ENCODE results near the gene MOK.
"Not testable (repeated sequence)": the region's sequence is repeated elsewhere in the genome, so short reads cannot be mapped to it uniquely, and the experiment has no call there.

MOK gene, protein sequence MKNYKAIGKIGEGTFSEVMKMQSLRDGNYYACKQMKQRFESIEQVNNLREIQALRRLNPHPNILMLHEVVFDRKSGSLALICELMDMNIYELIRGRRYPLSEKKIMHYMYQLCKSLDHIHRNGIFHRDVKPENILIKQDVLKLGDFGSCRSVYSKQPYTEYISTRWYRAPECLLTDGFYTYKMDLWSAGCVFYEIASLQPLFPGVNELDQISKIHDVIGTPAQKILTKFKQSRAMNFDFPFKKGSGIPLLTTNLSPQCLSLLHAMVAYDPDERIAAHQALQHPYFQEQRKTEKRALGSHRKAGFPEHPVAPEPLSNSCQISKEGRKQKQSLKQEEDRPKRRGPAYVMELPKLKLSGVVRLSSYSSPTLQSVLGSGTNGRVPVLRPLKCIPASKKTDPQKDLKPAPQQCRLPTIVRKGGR

DNA sequence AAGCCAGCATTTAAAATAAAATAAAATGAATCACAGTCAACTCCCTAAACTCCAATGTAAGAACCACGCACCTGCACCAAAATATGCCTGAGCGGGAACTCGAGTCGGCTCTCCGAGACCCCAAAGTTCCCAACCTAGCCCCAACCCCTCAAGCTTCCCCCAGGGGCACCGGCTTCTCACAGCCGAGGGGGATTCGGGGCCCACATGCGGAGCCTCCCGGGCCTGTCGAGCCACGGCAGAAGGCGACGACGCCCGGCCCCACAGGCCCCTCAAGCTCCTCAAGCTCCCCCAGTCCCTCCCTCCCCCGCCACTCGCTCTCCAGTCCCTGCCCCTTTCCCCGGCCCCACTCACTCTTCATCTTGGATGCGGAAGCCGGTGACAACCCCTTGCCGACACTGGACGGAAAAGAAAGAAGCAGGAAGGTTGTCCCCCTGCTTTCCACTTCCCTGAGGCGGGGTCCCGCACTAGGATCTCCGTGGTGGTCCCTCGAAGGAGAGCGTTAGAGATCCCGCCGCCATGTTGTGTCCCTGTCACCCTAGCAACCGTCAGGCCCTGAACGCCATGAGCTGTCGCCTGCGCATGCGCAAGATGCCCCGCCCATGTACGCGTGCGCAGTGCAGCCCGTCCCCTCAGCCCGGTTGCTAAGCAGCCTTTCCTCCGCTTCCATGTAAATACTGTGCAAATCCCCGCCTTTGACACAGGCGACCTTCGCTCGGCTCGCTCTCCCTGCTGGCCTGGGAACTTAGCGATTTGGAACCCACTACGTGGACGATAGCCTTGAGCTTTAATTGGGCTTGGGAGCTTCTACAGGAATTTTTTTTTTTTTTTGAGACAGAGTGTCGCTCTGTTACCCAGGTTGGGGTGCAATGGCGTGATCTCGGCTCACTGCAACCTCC, at the start of gene MOK:
Gene MOK (minus strand): TSS at position 554 of the 896 bp plus-strand sequence. CDS start 196 bp downstream, at position 358.
- peak; percentile 91 to 94 for DNase-seq (ENCODE audit: low read depth in 2 of 2)

DNA sequence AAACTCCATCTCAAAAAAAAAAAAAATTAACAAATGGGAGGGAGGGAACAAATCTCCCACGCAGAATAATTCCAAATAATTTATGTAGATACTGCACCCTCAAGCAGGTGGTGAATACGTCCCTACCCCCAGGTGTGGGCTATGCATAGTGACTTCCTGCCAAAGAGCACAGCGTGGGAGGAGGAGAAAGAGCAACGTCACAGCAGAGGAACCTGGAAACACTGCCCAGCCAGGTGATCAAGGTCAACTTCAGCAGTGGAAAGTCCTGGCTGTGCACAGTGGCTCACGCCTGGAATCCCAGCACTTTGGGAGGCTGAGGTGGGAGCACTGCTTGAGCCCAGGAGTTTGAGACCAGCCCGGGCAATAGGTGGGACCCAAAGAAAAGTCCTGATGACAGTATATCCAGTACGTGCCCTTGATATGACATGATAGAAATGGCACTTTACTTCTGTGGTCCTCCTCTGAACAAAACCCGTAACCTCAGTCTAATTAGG, 48.2 kb upstream of the MOK start:
- no peak for DNase-seq (ENCODE audit: low read depth in 2 of 2)

GRCh38 chr14:102352213-102352612, 47.2 kb upstream of the MOK start:
- no peak for DNase-seq (ENCODE audit: low read depth in 2 of 2)

DNA sequence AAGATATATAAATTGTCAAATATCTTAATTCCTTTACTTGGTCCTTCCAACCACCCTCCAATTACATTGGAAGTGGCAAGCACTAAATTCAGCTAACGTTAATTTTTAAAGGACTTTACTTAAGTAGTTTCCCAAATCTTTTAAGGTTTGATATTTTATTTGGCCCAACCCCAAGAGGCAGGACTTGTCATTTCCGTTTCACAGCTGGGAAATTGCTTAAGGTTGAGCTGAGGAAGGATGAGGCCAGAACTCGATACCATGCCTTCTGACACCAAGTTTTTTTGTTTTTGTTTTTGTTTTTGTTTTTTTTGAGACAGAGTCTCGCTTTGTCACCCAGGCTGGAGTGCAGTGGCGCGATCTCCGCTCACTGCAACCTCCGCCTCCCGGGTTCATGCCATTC, 46.6 kb upstream of the MOK start:
- DNase-seq (ENCODE audit: low read depth in 2 of 2): not testable (repeated sequence)

GRCh38 chr14:102351023-102351422, 46.1 kb upstream of the MOK start:
- DNase-seq (ENCODE audit: low read depth in 2 of 2): no peak

- DNase-seq (ENCODE audit: low read depth in 2 of 2): no peak
Measured at GRCh38 chr14:102348376-102348775, 43.4 kb upstream of the MOK start.

- no peak for DNase-seq (ENCODE audit: low read depth in 2 of 2)
Measured at GRCh38 chr14:102346645-102347044, 41.7 kb upstream of the MOK start.

DNA sequence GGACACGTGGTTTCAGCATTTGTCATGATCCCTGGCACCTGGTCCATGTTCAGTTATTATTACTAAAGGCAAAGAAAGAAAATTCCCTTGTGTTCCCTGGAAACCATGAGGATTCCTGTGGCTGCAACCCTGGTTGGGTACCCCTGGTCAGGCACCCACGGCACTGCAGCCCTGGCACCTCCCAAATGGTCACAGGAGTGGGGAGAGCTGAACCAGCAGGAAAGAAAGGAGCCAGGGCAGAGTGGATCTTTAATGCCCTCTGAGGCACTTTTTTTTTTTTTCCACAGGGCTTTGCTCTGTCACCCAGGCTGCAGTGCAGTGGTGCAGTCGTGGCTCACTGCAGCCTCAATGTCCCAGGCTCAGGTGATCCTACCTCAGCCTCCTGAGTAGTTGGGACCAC, 40.3 kb upstream of the MOK start:
- DNase-seq (ENCODE audit: low read depth in 2 of 2): no peak

- DNase-seq (ENCODE audit: low read depth in 2 of 2): no peak
Measured at GRCh38 chr14:102344485-102344884, 39.5 kb upstream of the MOK start.

DNA sequence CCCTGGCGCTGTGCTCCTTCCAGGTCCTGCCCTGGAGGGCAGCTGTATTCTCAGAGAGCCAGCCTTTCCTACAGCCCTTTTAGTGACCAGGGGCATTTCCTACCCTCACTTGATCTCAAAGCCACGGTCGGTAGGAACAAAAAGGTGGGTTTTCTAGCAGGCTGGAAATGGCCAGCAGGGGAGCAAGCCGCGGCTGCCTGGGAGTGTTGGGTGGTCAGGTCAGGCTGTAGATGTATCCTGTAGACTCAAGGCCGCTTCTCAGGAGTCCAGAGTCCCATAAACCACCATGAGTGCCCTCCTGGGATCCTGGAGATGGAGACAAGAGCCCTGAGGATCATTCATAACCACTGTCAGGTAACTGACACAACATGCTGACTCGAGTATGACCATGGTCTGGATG, 39.1 kb upstream of the MOK start:
- no peak for DNase-seq (ENCODE audit: low read depth in 2 of 2)

- no peak for DNase-seq (ENCODE audit: low read depth in 2 of 2)
Measured at GRCh38 chr14:102342238-102342637, 37.3 kb upstream of the MOK start.

DNA sequence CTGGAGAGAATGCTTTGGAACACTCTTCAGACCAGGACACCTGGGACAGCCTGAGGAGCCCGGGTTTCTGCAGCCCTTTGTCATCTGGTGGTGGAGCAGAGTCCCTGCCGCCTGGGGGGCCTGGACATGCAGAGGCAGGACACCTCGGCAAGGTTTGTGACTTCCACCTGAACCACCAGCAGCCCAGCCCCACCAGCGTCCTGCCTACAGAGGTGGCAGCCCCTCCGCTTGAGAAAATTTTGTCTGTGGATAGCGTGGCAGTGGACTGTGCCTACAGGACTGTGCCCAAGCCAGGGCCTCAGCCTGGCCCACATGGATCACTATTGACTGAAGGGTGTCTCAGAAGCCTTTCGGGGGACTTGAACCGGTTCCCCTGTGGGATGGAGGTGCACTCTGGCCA, 36.6 kb upstream of the MOK start:
- no peak for DNase-seq (ENCODE audit: low read depth in 2 of 2)

- DNase-seq (ENCODE audit: low read depth in 2 of 2): no peak
Measured at GRCh38 chr14:102338724-102339123, 33.8 kb upstream of the MOK start.

DNA sequence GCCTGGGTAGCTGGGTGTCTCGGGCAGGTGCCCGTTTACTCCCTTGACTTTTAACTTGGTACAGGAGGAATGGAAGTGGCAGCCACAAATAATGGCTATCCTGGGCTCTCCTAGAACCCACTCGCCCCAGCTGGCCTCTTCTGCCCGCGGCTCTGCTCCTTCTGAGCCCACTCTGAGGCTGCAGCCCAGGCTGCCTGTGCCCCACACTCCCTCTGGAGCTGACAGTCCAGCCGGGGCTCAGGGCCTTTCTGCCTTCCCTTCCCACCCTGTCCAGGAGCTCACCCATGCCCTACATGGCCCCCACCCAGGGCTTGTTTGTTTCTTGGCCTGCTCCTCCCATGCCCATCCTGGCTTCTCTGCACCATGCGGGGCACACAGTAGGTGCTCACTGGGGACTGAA, 30.2 kb upstream of the MOK start:
- DNase-seq (ENCODE audit: low read depth in 2 of 2): no peak

- no peak for DNase-seq (ENCODE audit: low read depth in 2 of 2)
Measured at GRCh38 chr14:102333795-102334705, 29.1 kb upstream of the MOK start.

- DNase-seq (ENCODE audit: low read depth in 2 of 2): no peak
Measured at GRCh38 chr14:102333390-102333789, 28.4 kb upstream of the MOK start.

- no peak for DNase-seq (ENCODE audit: low read depth in 2 of 2)
Measured at GRCh38 chr14:102330806-102331205, 25.8 kb upstream of the MOK start.

- DNase-seq (ENCODE audit: low read depth in 2 of 2): not testable (repeated sequence)
Measured at GRCh38 chr14:102329381-102329780, 24.4 kb upstream of the MOK start.

DNA sequence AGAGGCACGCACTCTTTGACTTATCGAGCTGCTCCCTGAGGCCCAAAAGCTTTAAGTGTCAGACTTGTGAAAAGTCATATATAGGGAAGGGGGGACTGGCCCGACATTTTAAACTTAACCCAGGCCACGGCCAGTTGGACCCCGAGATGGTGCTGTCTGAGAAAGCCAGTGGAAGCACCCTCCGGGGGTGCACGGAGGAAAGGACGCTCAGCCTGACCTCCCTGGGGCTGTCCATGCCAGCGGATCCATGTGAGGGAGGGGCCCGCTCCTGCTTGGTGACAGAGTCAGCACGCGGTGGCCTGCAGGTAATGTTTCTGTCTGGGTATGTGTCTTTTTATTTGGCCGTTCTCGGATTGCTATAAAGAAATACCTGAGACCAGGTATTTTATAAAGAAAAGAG, 21.6 kb upstream of the MOK start:
- DNase-seq (ENCODE audit: low read depth in 2 of 2): no peak

GRCh38 chr14:102325791-102326345, 20.9 kb upstream of the MOK start:
- no peak for DNase-seq (ENCODE audit: low read depth in 2 of 2)

- no peak for DNase-seq (ENCODE audit: low read depth in 2 of 2)
Measured at GRCh38 chr14:102323102-102323501, 18.1 kb upstream of the MOK start.

Data from stimulated activated CD8-positive, alpha-beta memory T cell treated with anti-CD3 and anti-CD28 coated beads, Interleukin-15, amount 100 ng/mL, for 4 hours (primary cell).